Effector CD4-positive, alpha-beta T cell (primary cell): Measurements from ENCODE around the gene KIAA0930.

Experiments
- DNase-seq: peaks from one replicate; pipeline ENCODE4 v3.0.0-alpha.2; 2020

The KIAA0930 gene

DNA sequence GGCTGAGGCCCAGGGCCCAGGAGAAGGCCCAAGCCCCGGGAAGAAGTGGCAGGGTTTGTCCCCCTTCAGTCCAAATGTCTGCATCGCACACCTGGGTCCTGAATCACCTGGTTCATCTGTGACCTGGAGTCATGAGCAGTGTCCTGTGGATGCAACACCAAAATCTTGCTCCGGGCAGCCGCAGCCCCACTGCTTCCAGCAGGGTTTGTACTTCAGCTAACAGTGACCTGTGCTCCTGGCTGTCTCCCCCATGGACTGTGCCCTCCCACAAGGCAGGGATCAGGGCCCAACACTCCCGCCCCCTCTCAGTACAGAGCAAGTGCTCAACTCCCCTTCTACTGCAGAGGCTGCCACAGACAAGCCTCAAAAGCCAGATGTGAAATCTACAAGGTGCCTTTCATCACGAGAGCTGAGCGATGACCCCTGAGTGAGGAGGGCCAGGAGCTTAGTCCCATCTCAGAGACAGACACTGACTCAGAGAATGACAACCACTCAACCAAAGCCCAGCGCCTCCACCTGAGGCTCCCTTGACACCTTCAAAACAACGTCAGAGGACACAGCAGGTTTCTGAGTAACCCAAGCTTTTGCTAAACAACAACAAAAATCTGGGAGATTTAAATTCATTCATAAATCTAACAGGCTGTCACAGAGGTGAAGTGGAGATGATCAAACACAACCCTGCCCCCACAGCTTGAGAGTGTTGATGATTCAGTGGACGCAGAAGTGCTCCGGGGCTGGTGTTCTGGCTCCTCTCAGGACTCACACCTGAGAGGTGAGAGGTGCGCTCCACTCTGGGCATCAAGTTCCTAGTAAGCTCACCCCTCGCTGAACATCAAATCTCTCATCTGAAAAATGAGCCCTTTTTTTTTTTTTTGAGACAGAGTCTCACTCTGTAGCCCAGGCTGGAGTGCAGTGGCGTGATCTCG lies 3.4 kb downstream of the KIAA0930 start:
- DNase-seq, result no peak

DNA sequence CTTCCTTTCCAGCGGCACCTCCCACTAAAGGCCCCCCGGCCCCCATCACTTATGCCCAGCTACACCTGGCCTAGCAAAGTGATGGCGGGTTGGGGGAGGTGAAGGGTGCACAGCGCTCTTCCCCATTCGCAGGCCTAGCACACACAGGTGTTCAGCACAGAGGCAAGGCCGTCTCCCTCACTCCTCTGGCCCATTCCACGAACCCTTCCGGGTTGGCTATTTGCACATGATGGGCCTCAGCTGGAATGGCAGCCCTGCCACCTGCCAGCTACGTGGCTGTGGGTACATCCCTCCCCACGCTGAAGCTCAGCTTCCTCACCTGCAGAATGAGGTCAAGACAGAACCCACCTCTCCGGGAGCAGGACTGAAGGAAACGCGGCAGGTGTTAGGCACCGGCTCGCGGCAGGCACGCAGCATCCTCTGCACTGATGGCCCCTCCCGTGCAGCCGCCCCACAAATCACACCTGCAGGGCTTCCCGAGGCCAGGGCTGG lies 4.8 kb downstream of the KIAA0930 start:
- DNase-seq, result no peak

DNA sequence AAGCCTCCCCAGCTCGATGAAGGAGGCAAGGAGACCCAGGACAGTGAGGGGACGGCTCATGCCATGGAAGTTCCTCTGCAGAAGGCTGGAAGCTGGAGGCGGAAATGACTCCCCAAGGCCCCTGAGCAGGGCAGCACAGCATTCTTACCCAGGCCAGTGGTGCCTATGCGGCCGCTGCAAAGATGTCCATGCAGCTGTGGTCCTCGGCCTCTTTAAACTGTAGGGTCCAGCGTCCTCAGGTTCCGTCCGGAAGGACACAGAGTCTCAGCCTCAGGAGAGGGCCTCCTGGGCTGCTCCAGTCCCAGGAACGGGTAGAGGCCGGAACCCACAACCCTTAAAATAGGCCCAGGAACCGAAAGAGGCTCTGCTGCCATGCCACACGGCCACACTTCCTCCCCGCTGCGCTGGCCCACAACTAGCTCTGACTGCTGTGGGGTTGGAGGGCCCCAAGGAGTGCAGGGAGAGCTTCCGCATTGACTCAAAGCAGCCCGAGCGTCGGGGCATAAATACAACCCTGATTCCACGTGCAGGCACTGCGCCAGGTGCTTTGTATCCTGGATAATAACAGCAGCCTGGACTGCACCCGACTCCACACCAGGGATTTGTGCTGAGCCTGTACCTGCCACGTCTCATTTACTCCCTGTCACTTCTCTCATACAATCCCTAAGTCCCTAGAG lies 5.5 kb downstream of the KIAA0930 start:
- no peak for DNase-seq

DNA sequence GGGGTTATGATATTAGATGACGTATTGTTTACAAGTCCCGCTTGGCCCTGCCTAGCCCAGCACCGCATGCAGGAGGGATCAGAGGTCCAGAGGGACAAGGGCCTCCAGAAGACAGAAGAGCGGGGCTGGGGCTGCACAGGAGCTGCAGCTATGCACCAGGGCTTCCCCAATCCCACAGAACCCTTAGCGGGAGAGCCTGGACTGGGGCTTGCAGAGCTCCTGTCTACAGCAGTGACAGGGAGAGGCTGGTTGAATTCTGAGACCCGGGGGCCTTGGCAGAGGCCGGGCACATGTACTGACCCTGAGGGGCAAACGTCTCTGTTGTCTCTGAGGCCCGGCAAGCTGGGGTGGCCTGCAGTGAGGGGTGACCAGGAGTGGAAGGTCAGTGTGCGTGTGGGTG lies 6.9 kb downstream of the KIAA0930 start:
- DNase-seq, result no peak

DNA sequence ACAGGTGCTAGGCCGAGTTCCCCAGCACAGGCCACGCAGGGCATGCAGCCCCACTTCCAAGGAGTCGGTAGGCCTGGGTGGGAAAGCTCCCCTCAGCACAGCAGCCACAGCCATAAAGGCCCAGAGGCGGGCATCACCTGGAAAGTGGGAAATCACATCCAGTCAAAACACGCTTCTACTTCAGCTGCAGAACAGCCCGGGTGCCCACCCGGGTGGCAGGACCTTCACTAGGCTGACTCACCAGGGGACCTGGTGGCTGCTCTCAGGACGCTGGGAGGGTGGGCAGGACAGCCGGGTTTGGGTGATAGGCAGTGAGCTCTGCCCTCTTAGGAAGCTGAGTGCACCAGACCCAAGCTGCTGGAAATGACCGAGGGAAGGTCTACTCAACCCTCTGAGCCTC lies 7.3 kb downstream of the KIAA0930 start:
- DNase-seq, result no peak

DNA sequence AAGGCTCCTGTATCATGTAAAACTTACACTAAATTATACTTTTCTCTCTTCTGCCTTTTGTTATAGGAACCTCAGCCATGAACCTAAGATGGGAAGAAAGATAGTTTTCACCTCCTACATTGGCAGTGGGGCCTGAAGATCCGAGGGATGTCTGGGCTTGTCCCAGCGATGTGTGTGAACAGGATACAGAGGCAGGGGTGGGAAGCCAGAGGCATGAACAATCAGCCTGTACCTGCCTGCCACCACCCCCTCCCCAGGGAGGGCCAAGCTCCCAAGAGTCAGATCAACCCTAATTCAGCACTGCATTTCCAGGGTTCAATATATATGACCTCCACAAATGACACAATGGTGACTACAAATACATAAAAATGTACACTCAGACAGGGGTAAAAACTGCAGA lies 9.4 kb downstream of the KIAA0930 start:
- DNase-seq, result no peak

DNA sequence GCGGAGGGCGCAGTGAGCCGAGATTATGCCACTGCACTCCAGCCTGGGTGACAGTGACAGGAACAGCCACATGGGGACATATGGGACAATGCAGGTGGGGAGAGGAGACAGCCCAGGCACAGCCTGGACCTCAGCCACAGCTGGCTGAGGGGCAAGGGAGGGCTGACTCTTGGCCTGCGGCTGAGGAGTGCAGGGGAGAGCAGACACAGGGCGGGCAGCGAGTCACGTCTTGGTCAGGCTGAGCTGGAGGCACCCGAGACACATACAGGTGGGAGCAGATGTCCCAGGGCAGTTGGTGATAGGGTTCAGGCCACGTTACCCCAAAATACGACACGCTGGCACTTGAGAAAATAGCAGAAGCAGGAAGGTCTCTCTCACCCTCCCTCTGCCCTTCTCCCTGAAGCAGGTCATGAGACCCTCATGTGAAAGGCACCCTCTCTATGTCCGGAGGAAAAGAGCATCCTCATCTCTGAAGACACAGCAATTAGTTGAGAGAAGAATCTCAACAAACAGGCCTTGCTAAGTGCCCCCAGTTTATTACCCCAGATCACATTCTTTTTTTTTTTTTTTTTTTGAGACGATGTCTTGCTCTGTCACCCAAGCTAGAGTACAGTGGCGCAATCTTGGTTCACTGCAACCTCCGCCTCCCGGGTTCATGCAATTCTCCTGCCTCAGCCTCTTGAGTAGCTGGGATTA lies 10.5 kb downstream of the KIAA0930 start:
- no peak for DNase-seq

DNA sequence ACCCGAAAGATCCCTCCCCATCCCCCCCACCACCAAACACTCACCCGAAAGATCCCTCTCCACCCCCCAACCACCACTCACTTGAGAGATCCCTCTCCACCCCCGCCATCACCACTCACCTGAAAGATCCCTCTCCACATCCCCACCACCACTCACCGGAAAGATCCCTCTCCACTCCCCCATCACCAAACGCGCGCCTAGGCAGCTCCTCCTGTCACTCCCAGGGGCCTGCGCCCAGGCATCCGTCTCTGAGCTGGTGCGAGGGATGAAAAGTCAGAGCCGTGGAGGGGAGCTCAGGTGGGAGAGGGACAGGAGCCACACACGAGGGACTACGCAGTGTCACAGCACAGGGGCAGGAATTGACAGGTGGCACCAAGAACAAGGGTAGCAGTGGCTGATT lies 11.5 kb downstream of the KIAA0930 start:
- no peak for DNase-seq

DNA sequence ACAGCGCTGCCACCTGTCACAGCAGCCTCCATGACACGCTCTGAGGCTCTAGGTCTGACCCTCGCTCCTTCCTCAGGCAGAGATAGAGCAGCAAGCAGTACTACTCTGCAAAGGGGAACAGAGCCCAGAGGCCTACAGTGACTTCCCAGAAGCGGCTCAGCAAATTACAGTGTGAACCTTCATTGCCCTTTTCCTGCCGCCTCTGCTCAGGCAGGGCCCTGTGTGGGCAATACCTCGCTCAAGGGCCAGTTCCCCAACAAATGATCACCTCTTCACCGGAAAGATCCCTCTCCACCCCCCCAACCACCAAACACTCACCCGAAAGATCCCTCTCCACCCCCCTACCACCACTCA lies 12.3 kb downstream of the KIAA0930 start:
- DNase-seq, result no peak

DNA sequence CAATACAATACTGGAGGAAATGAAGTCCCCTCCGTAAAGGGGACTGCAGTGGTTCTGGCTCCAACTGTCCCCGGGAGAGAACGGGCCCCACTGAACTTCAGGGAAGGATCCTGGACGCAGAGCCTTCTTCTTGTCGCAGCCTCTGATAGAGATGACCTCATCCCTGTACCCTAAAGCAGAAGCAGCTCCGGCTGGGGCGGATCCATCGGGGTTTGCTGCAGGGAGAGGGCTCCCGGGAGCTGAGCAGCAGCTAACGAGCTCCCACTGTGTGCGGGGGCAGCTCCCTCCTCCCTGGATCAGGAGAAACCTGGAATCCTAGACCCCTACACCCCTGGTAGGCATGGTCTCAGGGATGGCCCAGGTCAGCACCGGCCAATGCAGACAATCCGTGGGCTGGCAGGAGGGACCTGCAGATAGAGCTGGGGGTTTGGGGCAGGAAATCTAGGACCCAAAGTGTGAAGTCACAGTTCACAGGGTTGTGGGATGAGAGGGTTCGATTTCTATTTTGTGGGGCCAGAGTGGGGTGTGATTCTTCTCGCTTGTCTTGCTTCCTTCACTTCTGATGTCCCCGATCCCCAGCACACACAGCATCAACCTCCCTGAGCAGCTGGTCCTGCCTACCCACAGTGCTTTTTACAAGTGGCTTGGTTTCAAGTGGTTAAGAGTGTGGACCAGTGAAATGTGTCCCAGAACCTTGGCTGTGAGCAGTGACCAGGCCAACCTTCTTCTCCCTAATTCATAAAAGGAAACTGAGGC lies 12.9 kb downstream of the KIAA0930 start:
- no peak for DNase-seq

DNA sequence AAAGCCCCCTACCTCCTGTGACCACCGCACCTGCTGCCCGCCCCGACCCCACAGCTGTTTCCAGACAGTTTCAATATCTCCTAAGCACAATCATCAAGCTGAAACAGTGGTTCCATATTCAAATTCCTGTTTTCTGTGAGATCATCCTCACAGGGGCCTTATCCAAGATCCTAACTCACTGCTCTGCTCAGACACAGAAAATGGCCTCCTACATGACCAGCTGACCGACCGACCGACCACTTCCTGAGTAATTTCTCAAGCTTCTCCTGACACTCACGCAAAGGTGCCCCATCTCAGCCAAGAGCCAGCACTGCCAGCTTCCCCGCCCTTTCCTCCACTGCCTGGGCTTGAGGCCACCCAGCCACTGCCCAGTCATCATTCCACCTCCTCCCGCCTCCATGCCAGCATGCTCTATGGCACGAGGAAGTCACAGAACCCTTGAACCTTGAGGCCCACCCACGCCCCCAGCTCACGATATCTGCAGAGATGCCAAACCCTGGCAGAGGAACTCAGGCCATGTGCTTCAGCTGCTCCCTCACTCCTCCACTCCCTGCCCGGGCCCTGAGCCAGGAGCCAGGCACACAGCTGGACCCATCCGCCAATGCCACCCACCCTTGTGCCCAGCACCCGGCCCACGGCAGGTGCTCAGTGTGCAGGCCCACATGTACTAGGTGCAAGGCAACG lies 14.0 kb downstream of the KIAA0930 start:
- DNase-seq, result no peak

DNA sequence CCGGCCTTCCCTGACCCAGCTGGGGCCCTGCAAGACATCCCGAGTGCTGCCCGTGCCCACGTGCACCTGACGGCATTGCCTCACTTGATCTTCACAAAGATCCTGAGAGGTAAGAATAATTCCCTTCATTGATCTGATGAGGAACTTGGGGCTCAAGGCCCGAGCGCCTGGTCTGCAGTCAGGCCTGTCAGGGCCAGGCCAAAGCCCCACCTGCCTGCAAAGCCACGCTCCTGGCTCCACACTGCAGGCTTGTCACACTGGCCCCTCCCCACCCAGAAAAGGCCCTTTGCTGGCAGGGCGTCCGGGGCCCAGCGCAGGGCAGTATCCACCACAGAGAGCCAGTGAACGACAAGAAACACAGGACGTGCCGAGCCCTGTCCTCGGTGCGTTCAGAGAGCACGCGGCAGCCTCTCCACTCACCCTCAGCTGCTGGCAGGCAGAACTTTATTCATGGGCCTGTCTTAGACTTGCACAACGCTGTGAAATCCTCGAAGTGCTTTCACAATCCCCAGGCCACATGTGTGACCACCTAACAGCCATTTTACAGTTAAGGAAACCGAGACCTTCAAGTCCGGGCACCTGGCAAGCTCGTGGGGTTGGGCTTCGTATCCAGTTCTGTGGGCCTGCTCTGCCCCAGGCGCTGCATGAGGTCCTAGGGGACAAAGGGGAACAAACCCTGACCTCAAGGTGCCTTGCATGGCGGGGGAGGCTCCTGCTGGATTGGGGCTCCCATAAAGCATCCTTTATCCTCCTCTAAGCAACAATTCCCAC lies 14.8 kb downstream of the KIAA0930 start:
- DNase-seq, result no peak

DNA sequence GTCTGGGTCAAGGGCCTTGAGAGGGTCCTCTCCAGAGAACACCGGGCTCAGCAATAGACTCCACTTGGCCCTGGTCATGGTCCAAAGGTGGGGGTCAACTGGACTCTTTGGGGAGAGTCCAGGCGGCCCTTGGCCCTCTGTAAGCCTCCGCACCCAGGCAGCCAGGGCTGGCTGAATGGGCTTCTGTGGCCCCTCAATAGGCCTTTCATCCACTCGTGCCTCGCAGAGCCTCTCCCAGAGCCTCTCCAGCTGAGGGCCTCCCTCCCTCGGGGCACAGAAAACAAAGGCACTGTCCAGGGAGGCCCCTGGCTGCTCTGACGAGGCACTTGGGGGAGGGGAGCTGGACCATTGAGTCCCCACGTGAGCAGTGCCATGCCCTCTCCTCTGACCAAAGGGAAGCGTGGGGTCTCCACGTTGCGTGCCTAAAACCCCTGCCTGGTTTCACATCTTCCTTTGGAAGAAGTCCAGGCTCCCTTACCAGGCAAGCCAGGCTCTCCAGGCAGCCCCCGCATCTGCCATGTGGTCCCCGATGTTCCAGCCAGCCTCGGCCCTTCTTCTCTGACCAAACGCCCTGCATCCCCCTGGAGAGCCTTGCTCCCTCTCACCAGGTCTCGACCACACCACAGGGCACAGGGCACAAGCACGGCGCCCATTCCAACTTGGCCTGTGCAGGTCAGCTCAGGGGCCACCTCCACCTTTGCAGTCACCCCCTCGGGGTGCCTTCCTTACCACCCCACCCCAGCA lies 15.5 kb downstream of the KIAA0930 start:
- no peak for DNase-seq

DNA sequence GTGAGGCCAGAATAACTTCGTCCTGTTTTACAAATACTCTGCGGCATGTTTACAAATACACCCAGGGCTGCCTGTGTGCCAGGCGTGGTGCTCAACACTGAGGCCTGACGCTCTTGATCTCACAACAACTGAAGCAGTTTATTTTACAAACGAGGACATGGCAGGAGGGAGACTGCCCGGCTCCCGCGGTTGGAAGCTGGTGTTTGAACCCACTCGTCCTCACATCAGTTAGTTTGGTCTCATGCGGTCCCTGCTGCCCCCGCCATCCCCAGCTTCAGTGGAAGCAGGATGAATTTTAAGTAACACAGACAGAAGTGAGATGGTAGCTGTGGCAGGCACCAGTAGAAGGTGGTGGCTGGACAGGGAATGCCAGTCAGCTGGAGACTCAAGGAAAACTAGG lies 16.4 kb downstream of the KIAA0930 start:
- no peak for DNase-seq

DNA sequence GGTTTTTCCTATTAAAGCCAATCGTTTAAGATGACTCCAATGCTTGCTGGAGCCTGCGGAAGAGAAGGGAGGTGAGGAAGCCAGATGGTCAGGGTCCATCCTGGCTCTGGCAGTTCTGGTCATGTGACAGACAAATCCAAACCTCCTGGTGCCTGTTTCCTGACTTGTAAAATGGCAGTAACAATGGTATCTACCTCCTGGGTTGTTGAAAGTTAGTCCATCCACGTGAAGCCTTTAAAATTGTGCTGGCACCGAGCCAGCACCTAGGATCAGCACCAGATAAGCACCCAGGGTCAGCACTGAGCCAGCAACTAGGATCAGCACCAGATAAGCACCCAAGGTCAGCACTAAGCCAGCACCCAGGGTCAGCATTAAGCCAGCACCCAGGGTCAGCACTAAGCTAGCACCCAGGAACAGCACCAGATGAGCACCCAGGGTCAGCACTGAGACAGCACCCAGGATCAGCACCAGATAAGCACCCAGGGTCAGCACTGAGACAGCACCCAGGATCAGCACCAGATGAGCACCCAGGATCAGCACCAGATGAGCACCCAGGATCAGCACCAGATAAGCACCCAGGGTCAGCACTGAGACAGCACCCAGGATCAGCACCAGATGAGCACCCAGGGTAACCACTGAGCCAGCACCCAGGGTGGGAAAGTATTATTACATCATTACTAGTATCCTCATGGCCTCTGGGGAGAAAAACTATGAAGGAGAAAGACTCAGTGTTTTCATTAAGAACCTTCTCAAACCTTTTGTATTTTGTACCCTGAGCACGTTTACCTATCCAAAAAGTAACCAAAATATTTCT lies 17.2 kb downstream of the KIAA0930 start:
- no peak for DNase-seq

DNA sequence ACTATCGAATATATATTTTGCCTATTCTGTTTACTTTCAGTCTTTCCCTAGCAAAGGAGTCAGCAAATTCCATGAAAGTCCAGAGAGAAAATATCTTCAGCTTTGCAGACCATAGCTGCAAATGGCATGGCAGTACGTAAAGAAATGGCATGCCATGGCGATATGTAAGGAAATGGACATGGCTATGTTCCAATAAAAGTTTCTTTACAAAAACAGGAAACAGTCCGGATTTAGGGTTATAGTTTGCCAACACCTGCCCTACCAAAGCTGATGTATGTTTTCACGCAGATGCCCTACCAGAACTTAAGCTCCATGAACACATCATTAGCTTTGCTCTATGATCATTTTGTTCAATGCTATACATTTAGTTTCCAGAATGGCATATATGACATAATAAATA lies 19.5 kb downstream of the KIAA0930 start:
- no peak for DNase-seq

DNA sequence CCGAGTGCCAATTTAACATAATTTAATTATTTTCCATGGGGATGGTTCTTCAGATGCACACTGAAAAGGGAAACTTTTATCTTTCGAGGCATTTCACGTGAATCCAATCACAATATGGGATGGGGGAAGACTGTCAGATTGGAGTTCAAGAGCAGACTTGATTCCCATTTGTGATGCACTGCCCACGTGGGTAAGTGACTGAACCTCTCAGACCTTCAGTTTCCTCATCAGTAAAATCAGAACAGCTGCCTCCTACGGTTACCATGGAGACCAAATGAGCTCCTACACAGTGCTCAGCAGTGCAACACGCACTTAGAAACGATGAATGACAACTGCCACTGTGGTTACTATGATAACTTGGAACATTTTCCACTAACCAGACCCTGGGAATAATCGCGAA lies 21.7 kb downstream of the KIAA0930 start:
- DNase-seq, result no peak

DNA sequence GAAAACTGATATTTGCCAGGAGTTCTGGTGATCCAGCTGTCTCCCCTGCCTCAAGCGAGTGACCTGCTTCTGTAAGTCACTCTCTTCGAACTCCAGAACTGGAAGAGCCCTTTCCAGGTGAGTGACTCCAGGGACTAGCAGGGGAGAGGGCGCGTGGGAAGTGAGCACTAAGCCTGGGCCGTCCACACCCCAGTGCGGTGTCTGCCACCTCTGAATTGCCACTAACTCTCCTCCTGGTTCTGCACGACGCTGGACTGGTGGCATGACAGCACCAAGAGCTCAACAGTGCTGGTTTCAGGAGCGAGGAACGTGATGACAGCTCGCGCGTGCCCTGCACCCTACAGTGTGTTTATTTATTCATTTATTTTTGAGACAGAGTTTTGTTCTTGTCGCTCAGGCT lies 22.9 kb downstream of the KIAA0930 start:
- DNase-seq, result no peak

DNA sequence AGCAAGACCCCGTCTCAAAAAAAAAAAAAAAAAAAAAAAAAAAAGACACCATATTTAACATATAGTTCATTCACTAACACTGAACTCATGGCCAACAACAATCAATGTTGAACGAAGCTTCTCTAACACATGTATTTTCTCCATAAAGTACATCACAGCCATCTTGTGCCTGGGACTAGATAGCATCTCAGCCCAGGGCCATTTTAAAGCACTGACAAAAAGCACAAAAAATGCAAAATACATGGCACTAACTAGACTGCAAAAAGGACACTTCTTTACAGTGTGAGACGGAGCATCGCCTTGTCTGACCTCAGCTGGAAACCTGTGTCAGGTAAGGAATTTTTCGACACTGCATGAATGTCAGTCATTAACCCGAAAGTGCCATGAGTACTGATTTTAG lies 23.3 kb downstream of the KIAA0930 start:
- DNase-seq, result no peak
